ENCODE measurements around the gene STIMATE.

DNA sequence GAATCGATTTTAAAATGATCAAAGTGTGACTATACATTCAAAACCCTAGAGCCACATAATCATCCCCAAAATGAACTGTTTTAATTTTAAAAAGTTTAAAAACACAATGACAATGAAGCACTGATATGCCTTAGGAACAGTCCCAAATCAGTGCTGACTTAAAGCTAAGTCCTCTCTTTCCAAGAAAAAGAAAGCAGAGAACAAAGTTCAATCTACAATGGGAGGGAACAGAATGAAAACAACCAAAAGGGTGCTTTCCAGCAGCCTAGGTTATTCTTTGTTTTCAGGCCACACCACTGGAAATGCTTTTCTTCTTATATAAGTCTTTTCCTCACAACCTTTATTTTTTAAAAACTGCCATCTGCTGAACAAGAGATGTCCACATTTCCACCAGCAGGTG, 7.2 kb upstream of the STIMATE start:
- TF ChIP-seq, protein P1, sequence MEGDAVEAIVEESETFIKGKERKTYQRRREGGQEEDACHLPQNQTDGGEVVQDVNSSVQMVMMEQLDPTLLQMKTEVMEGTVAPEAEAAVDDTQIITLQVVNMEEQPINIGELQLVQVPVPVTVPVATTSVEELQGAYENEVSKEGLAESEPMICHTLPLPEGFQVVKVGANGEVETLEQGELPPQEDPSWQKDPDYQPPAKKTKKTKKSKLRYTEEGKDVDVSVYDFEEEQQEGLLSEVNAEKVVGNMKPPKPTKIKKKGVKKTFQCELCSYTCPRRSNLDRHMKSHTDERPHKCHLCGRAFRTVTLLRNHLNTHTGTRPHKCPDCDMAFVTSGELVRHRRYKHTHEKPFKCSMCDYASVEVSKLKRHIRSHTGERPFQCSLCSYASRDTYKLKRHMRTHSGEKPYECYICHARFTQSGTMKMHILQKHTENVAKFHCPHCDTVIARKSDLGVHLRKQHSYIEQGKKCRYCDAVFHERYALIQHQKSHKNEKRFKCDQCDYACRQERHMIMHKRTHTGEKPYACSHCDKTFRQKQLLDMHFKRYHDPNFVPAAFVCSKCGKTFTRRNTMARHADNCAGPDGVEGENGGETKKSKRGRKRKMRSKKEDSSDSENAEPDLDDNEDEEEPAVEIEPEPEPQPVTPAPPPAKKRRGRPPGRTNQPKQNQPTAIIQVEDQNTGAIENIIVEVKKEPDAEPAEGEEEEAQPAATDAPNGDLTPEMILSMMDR (IDR thresholded peaks at IDR 0.05 in 8 of 11, conservative IDR thresholded peaks at IDR 0.05 in 3 of 11): no peak
- no peak for TF ChIP-seq POLR2A (IDR thresholded peaks at IDR 0.05)
- TF ChIP-seq POLR2AphosphoS5 (IDR thresholded peaks at IDR 0.05): no peak

Measured in spleen (tissue), 7 donors.